ENCODE data around the gene POLN.

Gene POLN

GRCh38 chr4:2045518-2045951 lies 196.4 kb downstream of the POLN start:
- TF ChIP-seq, protein P1, sequence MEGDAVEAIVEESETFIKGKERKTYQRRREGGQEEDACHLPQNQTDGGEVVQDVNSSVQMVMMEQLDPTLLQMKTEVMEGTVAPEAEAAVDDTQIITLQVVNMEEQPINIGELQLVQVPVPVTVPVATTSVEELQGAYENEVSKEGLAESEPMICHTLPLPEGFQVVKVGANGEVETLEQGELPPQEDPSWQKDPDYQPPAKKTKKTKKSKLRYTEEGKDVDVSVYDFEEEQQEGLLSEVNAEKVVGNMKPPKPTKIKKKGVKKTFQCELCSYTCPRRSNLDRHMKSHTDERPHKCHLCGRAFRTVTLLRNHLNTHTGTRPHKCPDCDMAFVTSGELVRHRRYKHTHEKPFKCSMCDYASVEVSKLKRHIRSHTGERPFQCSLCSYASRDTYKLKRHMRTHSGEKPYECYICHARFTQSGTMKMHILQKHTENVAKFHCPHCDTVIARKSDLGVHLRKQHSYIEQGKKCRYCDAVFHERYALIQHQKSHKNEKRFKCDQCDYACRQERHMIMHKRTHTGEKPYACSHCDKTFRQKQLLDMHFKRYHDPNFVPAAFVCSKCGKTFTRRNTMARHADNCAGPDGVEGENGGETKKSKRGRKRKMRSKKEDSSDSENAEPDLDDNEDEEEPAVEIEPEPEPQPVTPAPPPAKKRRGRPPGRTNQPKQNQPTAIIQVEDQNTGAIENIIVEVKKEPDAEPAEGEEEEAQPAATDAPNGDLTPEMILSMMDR (IDR thresholded peaks at IDR 0.05): no peak
- DNase-seq (ENCODE audit: low spot score): no peak
- Histone ChIP-seq H3K4me3 (no peak overlapping the region), H3K27ac (no peak overlapping the region)

DNA sequence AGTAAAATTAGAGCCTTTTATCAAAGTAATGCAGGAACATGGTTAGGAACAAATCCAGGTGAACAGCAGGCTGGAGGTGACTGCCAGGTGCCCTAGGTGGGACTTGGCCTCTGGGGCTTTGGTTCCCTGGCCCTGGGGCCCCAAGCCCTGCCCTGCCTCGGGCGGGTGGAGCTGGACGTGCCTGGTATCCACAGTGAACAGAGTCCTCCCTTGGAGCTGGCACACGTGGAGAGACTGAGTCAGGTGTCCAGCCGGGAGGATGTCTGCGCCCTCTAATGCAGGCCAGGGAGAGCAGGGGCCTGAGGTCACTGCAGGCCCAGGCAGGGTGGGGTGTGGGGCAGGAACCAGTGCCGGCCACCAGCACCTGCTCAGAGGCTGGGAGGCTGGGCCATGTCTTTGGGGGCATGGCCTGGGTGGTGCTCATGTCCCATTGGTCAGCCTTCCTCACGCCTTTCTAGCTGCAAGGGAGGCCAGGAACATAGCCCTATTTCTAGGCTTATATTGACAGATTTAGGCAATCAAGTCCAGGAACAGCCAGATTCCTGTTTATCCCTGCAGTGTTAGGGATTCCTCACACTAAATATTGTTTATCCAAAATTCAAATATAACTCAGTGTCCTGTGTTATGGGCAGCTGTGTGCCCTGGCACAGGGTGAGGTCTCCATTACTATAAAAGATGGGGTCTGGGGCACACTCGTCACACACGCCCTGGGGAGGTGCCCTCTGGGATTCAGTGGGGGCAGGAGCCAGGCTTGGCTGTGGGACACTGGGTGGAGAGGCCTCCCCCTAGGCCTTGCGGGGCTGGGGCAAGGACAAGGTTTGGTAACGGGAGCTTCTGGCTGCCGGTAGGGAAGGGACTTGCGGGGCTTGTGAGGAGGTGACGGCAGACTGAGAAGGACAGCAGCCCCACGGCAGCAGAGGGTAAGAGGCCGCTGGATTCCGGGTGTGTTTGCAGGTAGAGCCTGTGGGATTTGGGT lies 197.1 kb downstream of the POLN start:
- DNase-seq (ENCODE audit: low spot score): no peak
- TF ChIP-seq, protein P1 (IDR thresholded peaks at IDR 0.05): no peak

GRCh38 chr4:2044119-2044485 lies 197.8 kb downstream of the POLN start:
- Histone ChIP-seq H3K4me3 (no peak overlapping the region), H3K27ac (no peak overlapping the region)
- TF ChIP-seq, protein P1 (IDR thresholded peaks at IDR 0.05): no peak
- no peak for DNase-seq (ENCODE audit: low spot score)

More for the DNA sequence above, 197.1 kb downstream of the POLN start:
- Histone ChIP-seq H3K27ac (no peak overlapping the region), H3K4me3 (no peak overlapping the region)

- H3K27ac ChIP-seq: no peak overlapping the region
- TF ChIP-seq, protein P1 (IDR thresholded peaks at IDR 0.05): no peak
- no peak for DNase-seq (ENCODE audit: low spot score)
- H3K4me3 ChIP-seq: no peak overlapping the region
Observed at GRCh38 chr4:2043396-2044118, 198.4 kb downstream of the POLN start.

- Histone ChIP-seq H3K27ac (no peak overlapping the region), H3K4me3 (peak overlapping the region; percentile 89)
- TF ChIP-seq, protein P1 (IDR thresholded peaks at IDR 0.05): no peak
- DNase-seq (ENCODE audit: low spot score): no peak
Observed at GRCh38 chr4:2042947-2043395, 198.9 kb downstream of the POLN start.

- DNase-seq (ENCODE audit: low spot score): no peak
- peak overlapping the region; percentile 89 for H3K4me3 ChIP-seq
- H3K27ac ChIP-seq: no peak overlapping the region
- TF ChIP-seq, protein P1 (IDR thresholded peaks at IDR 0.05): no peak
Observed at GRCh38 chr4:2042204-2042946, 199.5 kb downstream of the POLN start.
